Tibial nerve (tissue), 4 donors: ENCODE data around the gene FGR. TPM values are rescaled to one million over a fixed set of nuclear protein-coding genes. Genes with fewer than 3 reads are reported as not detected.
"Not testable (repeated sequence)": the region's sequence is repeated elsewhere in the genome, so short reads cannot be mapped to it uniquely, and the experiment has no call there.

ENCODE experiments used
- DNase-seq, 2 donors: peaks; one replicate each; pipeline ENCODE4 v3.0.0-alpha.2; 2019; ENCODE audit warnings: low spot score in 2 of 2
- H3K27ac ChIP-seq, 4 donors: fragments of 200-600 bp; sonication (generic) in 3 of 4; one replicate each; pipeline ENCODE4 v1.5.1; 2017 to 2019; ENCODE audit warnings: mild to moderate bottlenecking in 1 of 4
- H3K27me3 ChIP-seq, 2 donors: fragments of 200-600 bp; sonication (generic) in 1 of 2; one replicate each; pipeline versions ENCODE4 v1.5.1 to v1.6.0; 2017 to 2019
- H3K36me3 ChIP-seq, 3 donors: fragments of 200-600 bp; sonication (generic); one replicate each; pipeline ENCODE4 v1.5.1; 2018 to 2019
- H3K4me1 ChIP-seq, 4 donors: fragments of 200-600 bp; sonication (generic) in 3 of 4; one replicate each; pipeline ENCODE4 v1.5.1; 2017 to 2019
- H3K4me3 ChIP-seq, 4 donors: fragments of 200-600 bp; sonication (generic) in 3 of 4; one replicate each; pipeline ENCODE4 v1.5.1; 2017 to 2019; ENCODE audit warnings: mild to moderate bottlenecking in 1 of 4, moderate library complexity in 1 of 4
- H3K9me3 ChIP-seq, 4 donors: fragments of 200-600 bp; sonication (generic) in 3 of 4; one replicate each; pipeline ENCODE4 v1.5.1; 2017 to 2019
- EP300 ChIP-seq, 2 donors: sonication (generic); formaldehyde crosslinking; IDR thresholded peaks; one replicate each; pipeline ENCODE4 v1.6.1; 2017; ENCODE audit warnings: antibody characterized with exemption in 2 of 2, mild to moderate bottlenecking in 1 of 2
- POLR2A ChIP-seq, 2 donors: fragments of 450-650 bp; IDR thresholded peaks; one replicate each; pipeline ENCODE4 v1.6.1; 2017; ENCODE audit warnings: antibody characterized with exemption in 2 of 2, mild to moderate bottlenecking in 2 of 2, moderate library complexity in 2 of 2
- WGBS, 2 donors: methylation state at CpG; one replicate each; pipeline ENCODE4 v1.1.5; 2018; 5-methylcytosine and 5-hydroxymethylcytosine counted together
- total RNA-seq, 4 donors: library from RNA; depleted of rRNA; stranded (reverse); fragments of >200 nt; gene quantifications; one replicate each; pipeline ENCODE4 v1.1.0, GENCODE V29; 2016
- TF ChIP-seq, protein P1 (sequence below), 5 experiments: fragments of 200-600 bp in 3 of 5; fragments of 450-650 bp in 2 of 5; sonication (generic) in 3 of 5; IDR thresholded peaks; one replicate each; pipeline ENCODE4 v1.5.1; 2016 to 2019; ENCODE audit warnings: antibody characterized with exemption in 5 of 5, mild to moderate bottlenecking in 3 of 5, moderate library complexity in 2 of 5

Gene FGR
- total RNA-seq, 4 donors from 2014 or later: 18.4 to 63.9 (median 22.6) TPM

DNA sequence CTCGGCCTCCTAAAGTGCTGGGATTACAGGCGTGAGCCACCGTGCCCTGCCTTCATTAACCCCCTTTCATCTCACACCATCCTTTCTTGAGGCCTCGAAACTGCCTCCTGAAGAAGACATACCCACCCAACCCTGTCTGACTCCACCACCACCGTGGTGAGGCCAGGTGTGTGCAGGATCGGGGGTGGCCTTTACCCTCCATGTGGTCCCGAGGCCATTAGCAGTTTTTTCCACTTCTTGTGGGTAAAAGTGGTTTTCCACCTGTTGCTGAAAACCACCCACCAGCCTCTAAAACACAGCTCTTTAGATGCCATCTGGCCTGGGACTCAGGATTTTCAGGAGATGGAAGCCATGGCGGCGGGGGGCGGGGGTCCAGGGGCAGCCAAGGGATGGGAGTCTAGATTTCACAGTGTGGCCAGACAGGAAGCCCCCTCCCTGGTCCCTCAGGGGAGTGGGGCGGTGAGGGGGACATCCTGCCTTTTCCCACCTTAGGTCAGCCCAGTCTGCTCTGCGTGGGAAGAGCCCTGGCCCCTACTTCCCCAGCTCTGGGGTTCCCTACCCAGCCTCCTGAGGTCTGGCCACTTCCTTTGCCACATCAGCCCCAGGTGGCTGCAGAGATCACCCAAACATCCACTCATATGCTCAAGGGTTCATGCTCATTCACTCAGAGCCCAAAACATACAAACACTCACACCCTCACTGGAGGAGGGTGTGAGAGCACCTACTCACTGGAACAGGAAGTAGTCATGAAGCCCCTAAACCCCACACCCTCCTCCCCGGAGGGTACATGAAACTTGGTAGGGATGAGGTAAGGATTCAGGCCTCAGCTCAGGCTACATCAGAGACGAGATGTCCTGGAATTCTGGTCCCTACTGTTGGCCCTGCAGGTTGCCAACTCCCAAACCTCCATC, 2.3 kb downstream of the FGR start:
- Histone ChIP-seq H3K9me3 (no peaks in the 10 kb centered on the region), H3K4me1 (peaks cover 0 to 59% (median 27%) of the 10 kb centered on the region in 4 donors), H3K27me3 (peaks cover 0 to 9% of the 10 kb centered on the region in 2 donors), H3K4me3 (peak overlapping the region in 1 of 4 donors; percentile 59), H3K27ac (peak overlapping the region in 3 of 4 donors; percentile 68 to 78 (median 78)), H3K36me3 (no peaks in the 10 kb centered on the region)
- 67 to 74% methylated on average over 14 of the region's 14 CpGs for WGBS, 2 donors
- no peak for TF ChIP-seq POLR2A (IDR thresholded peaks at IDR 0.05)
- TF ChIP-seq, protein P1, sequence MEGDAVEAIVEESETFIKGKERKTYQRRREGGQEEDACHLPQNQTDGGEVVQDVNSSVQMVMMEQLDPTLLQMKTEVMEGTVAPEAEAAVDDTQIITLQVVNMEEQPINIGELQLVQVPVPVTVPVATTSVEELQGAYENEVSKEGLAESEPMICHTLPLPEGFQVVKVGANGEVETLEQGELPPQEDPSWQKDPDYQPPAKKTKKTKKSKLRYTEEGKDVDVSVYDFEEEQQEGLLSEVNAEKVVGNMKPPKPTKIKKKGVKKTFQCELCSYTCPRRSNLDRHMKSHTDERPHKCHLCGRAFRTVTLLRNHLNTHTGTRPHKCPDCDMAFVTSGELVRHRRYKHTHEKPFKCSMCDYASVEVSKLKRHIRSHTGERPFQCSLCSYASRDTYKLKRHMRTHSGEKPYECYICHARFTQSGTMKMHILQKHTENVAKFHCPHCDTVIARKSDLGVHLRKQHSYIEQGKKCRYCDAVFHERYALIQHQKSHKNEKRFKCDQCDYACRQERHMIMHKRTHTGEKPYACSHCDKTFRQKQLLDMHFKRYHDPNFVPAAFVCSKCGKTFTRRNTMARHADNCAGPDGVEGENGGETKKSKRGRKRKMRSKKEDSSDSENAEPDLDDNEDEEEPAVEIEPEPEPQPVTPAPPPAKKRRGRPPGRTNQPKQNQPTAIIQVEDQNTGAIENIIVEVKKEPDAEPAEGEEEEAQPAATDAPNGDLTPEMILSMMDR (IDR thresholded peaks at IDR 0.05): no peak
- TF ChIP-seq EP300 (IDR thresholded peaks at IDR 0.05): no peak
- DNase-seq: no peak

DNA sequence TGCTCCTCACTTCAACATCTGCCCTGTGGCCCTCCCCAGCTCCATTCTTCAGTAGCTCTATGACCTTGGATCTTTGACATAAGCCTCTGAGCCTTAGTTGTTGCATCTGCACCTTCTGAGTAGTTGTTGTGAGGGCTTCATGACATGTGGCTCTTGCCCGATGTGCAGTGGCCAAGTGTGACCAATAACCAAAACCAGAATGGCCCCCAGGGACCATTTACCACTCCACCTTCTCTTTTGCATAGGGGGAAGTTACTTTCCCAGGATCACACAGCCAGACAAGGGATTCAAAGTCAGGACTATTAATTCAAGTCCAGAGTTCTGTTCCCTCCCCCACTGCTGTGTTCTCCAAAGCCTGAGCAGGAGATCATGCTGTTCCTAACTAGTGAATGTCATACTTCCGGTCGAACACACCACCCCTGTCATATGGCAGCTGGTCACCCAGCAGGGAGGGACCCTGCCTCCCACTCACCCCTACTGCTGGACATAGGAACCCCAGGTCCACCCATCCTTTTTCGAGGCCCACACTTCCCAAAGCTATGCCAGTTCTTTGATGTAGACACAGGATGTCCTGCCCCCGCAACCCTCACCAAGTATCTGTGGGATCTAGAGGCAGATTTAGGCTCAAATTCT, 4.0 kb downstream of the FGR start:
- Histone ChIP-seq H3K4me3 (no peak overlapping the region), H3K4me1 (peaks cover 0 to 66% (median 29%) of the 10 kb centered on the region in 4 donors), H3K36me3 (no peaks in the 10 kb centered on the region), H3K27ac (peak overlapping the region; percentile 36 to 78 (median 73)), H3K27me3 (peaks cover 0 to 9% of the 10 kb centered on the region in 2 donors), H3K9me3 (no peaks in the 10 kb centered on the region)
- peak in 1 of 2 donors; percentile 43 for DNase-seq
- TF ChIP-seq EP300 (IDR thresholded peaks at IDR 0.05): peak in 1 of 2 donors; percentile 64
- no peak for TF ChIP-seq POLR2A (IDR thresholded peaks at IDR 0.05)
- 46 to 49% methylated on average over 5 of the region's 5 CpGs for WGBS, 2 donors

DNA sequence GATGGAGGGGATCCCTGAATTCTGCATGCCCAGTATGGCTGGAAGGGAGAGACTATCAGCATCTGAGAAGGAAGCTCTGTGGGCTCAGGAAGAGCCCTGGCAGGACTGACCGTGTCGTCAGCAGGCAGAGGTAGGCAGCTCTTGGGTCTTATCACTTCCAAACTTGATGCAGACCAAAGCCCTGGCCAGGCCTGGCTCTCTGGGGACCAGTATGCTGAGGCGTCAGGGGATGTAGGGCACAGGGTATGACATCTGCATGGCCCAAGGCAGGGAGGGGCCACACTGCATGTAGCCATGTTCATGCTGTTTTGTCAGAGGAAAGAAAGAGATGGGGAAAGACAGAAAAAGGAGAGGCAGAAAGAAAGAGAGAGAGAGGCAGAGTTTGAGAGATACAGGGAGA, 6.3 kb downstream of the FGR start:
- peak overlapping the region in 2 of 4 donors; percentile 53 to 71 for H3K27ac ChIP-seq
- peaks cover 0 to 6% of the 10 kb centered on the region in 2 donors for H3K27me3 ChIP-seq
- no peaks in the 10 kb centered on the region for H3K36me3 ChIP-seq
- TF ChIP-seq, protein P1 (IDR thresholded peaks at IDR 0.05): no peak
- TF ChIP-seq POLR2A (IDR thresholded peaks at IDR 0.05): no peak
- TF ChIP-seq EP300 (IDR thresholded peaks at IDR 0.05): no peak
- H3K4me3 ChIP-seq: no peak overlapping the region
- no peaks in the 10 kb centered on the region for H3K9me3 ChIP-seq
- DNase-seq: no peak
- WGBS, 2 donors: 48 to 77% methylated on average over 3 of the region's 3 CpGs
- H3K4me1 ChIP-seq: peaks cover 0 to 55% (median 26%) of the 10 kb centered on the region in 4 donors

DNA sequence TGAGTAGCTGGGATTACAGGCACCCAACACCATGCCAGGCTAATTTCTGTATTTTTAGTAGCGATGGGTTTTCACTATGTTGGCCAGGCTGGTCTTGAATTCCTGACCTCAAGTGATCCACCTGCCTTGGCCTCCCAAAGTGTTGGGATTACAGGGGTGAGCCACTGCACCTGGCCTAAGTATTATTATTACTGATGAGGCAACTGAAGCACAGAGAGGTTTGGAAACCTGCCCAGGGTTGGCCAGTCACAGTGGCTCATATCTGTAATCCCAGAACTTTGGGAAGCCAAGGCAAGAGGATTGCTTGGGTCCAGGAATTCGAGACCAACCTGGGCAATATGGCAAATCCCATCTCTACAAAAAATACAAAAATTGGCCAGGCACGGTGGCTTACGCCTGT, 7.3 kb downstream of the FGR start:
- H3K4me1 ChIP-seq: peaks cover 0 to 46% (median 21%) of the 10 kb centered on the region in 4 donors
- H3K4me3 ChIP-seq, DNase-seq, H3K9me3 ChIP-seq, H3K36me3 ChIP-seq, H3K27ac ChIP-seq, H3K27me3 ChIP-seq: not testable (repeated sequence)
- 94 to 96% methylated on average over 4 of the region's 4 CpGs for WGBS, 2 donors

DNA sequence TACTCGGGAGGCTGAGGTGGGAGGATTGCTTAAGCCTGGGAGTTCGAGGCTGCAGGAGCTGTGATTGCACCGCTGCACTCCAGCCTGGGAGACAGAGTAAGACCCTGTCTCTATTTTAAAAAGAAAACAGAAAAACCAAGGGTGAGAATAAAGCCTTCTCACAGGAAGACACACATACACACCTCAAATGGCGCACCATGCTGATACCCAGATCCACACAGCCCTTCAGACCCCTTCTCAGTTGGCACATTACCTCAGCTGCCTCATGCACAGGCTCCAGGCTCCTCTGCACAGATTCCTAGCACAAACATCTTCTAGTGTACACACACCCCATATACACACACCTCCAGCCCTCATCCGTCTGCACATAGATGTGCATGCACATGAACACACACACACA, 7.9 kb downstream of the FGR start:
- H3K4me1 ChIP-seq: peaks cover 0 to 39% (median 20%) of the 10 kb centered on the region in 4 donors
- WGBS, 2 donors: 89 to 97% methylated on average over 5 of the region's 5 CpGs
- H3K9me3 ChIP-seq: no peaks in the 10 kb centered on the region
- H3K27me3 ChIP-seq: no peaks in the 10 kb centered on the region
- H3K4me3 ChIP-seq: no peak overlapping the region
- TF ChIP-seq, protein P1 (IDR thresholded peaks at IDR 0.05): no peak
- no peak for TF ChIP-seq EP300 (IDR thresholded peaks at IDR 0.05)
- TF ChIP-seq POLR2A (IDR thresholded peaks at IDR 0.05): no peak
- no peaks in the 10 kb centered on the region for H3K36me3 ChIP-seq
- DNase-seq: no peak
- no peak overlapping the region for H3K27ac ChIP-seq
